ENCODE measurements around the gene NAA60. TPM values are rescaled to one million over a fixed set of nuclear protein-coding genes. Genes with fewer than 3 reads are reported as not detected.

The NAA60 gene
- total and polyA plus RNA-seq, 2 experiments from 2014 or later, result 32.4 to 36.5 TPM

DNA sequence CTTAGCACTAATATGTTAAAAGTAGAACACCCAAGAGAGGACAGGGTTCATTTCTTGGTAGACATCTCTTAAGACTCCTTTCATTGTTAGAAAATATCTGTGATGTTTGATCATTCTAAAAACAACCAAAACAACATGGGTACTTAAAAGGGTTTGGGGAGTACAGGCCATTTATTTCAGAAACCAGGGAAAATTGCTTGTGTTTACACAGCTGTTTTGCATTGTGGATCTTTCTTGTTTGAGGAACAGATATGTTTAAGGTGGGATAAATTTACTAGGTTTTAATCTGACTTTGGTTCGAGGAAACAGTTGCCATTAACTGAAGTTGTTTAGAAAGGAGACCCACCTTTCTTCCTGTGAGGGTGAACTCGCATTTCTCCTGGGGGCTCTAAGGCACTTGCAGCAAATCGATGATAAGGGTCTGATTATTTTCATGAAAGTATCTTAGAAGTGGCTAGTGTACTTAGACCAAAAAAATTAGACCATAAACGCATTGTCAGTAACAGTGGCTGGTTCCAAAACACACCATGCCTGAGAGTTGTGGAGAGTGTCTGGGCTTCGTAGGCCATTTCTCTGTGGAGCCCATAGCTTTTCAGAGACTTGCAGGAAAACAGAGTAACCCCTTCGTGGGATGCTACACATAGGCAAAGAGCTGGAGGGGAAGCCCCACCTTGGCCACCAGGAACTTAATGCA, 75.0 kb downstream of the NAA60 start:
- Histone ChIP-seq H3K27ac (ENCODE audit: low read depth) (no peak overlapping the region), H3K4me1 (ENCODE audit: insufficient read depth) (no peaks in the 10 kb centered on the region), H4K20me1 (replicated peaks; ENCODE audit: insufficient read depth) (peaks cover 8% of the 10 kb centered on the region; the same call in 1 of the 2 replicates), H3K79me2 (replicated peaks; ENCODE audit: insufficient read depth) (no peaks in the 10 kb centered on the region), H3K4me2 (no peak overlapping the region), H3K36me3 (ENCODE audit: insufficient read depth) (peaks cover 7% of the 10 kb centered on the region; the same call in 1 of the 2 replicates), H3K9me2 (ENCODE audit: insufficient read depth) (no peaks in the 10 kb centered on the region), H3K27me3 (ENCODE audit: insufficient read depth) (no peaks in the 10 kb centered on the region), H2AFZ (no peak overlapping the region), H3F3A (replicated peaks; ENCODE audit: low read depth) (no peaks in the 10 kb centered on the region), H3K4me3 (no peak overlapping the region)
- H3K9me3 Mint-ChIP-seq, result no peaks in the 10 kb centered on the region
- DNase-seq (ENCODE audit: low spot score), result no peak
- TF ChIP-seq NANOG (IDR thresholded peaks at IDR 0.05; ENCODE audit: borderline replicate concordance), result no peak
- no peak for ATAC-seq
- peaks cover 6% of the 10 kb centered on the region for H3K27me3 Mint-ChIP-seq (ENCODE audit: insufficient read depth, low read depth, poor library complexity)
- H3K4me1 Mint-ChIP-seq, result no peaks in the 10 kb centered on the region
- no peak overlapping the region for H3K4me3 Mint-ChIP-seq
- H3K36me3 Mint-ChIP-seq (ENCODE audit: low read depth), result peaks cover 38% of the 10 kb centered on the region
- no peak overlapping the region for H3K27ac Mint-ChIP-seq

DNA sequence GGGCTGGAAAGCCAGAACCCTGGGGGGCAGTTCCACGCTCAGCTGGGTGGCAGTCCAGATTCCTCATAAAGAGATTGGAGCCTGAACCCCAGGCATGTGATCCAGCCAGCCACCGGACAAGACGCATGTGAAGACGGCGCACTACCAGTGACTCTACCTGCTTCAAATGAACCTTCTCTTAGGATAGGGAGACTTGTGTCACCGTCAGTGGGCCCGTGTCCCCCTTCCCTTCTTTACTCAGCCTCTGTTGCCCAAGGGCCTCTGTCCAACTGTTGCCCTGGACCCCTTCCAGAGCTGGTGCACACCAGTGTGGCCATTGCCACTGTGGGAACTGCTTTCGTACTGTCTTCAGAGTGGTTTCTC, 75.5 kb downstream of the NAA60 start:
- Histone ChIP-seq H3K27ac (ENCODE audit: low read depth) (no peak overlapping the region), H2AFZ (no peak overlapping the region), H3K4me1 (ENCODE audit: insufficient read depth) (no peaks in the 10 kb centered on the region), H3K27me3 (ENCODE audit: insufficient read depth) (no peaks in the 10 kb centered on the region), H3F3A (replicated peaks; ENCODE audit: low read depth) (no peaks in the 10 kb centered on the region), H3K4me2 (no peak overlapping the region), H3K79me2 (replicated peaks; ENCODE audit: insufficient read depth) (no peaks in the 10 kb centered on the region), H3K4me3 (no peak overlapping the region), H3K9me2 (ENCODE audit: insufficient read depth) (no peaks in the 10 kb centered on the region), H4K20me1 (replicated peaks; ENCODE audit: insufficient read depth) (peaks cover 8% of the 10 kb centered on the region; the same call in 1 of the 2 replicates), H3K36me3 (ENCODE audit: insufficient read depth) (peaks cover 10% of the 10 kb centered on the region; the same call in 1 of the 2 replicates)
- DNase-seq (ENCODE audit: low spot score), result no peak
- Mint-ChIP-seq H3K27me3 (ENCODE audit: insufficient read depth, low read depth, poor library complexity) (peaks cover 6% of the 10 kb centered on the region), H3K4me1 (no peaks in the 10 kb centered on the region), H3K36me3 (ENCODE audit: low read depth) (peaks cover 34% of the 10 kb centered on the region), H3K27ac (no peak overlapping the region), H3K9me3 (no peaks in the 10 kb centered on the region), H3K4me3 (no peak overlapping the region)
- ATAC-seq, result no peak
- no peak for TF ChIP-seq POLR2AphosphoS5 (IDR thresholded peaks at IDR 0.05; ENCODE audit: low read depth)
- TF ChIP-seq CREB1 (CRISPR knock-in tag; IDR thresholded peaks at IDR 0.05; ENCODE audit: low read depth), result no peak
- no peak for TF ChIP-seq NANOG (IDR thresholded peaks at IDR 0.05; ENCODE audit: borderline replicate concordance)
- TF ChIP-seq ZNF331 (CRISPR knock-in tag; IDR thresholded peaks at IDR 0.05; ENCODE audit: low read depth), result no peak
- TF ChIP-seq EZH2 (IDR thresholded peaks at IDR 0.05; ENCODE audit: low read depth, unreplicated experiment), result no peak
- TF ChIP-seq JUNB (IDR thresholded peaks at IDR 0.05; ENCODE audit: unreplicated experiment), result no peak
- TF ChIP-seq, protein P1, sequence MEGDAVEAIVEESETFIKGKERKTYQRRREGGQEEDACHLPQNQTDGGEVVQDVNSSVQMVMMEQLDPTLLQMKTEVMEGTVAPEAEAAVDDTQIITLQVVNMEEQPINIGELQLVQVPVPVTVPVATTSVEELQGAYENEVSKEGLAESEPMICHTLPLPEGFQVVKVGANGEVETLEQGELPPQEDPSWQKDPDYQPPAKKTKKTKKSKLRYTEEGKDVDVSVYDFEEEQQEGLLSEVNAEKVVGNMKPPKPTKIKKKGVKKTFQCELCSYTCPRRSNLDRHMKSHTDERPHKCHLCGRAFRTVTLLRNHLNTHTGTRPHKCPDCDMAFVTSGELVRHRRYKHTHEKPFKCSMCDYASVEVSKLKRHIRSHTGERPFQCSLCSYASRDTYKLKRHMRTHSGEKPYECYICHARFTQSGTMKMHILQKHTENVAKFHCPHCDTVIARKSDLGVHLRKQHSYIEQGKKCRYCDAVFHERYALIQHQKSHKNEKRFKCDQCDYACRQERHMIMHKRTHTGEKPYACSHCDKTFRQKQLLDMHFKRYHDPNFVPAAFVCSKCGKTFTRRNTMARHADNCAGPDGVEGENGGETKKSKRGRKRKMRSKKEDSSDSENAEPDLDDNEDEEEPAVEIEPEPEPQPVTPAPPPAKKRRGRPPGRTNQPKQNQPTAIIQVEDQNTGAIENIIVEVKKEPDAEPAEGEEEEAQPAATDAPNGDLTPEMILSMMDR (conservative IDR thresholded peaks at IDR 0.05; ENCODE audit: low read depth in 2 of 2), result no peak
- TF ChIP-seq, protein P2, sequence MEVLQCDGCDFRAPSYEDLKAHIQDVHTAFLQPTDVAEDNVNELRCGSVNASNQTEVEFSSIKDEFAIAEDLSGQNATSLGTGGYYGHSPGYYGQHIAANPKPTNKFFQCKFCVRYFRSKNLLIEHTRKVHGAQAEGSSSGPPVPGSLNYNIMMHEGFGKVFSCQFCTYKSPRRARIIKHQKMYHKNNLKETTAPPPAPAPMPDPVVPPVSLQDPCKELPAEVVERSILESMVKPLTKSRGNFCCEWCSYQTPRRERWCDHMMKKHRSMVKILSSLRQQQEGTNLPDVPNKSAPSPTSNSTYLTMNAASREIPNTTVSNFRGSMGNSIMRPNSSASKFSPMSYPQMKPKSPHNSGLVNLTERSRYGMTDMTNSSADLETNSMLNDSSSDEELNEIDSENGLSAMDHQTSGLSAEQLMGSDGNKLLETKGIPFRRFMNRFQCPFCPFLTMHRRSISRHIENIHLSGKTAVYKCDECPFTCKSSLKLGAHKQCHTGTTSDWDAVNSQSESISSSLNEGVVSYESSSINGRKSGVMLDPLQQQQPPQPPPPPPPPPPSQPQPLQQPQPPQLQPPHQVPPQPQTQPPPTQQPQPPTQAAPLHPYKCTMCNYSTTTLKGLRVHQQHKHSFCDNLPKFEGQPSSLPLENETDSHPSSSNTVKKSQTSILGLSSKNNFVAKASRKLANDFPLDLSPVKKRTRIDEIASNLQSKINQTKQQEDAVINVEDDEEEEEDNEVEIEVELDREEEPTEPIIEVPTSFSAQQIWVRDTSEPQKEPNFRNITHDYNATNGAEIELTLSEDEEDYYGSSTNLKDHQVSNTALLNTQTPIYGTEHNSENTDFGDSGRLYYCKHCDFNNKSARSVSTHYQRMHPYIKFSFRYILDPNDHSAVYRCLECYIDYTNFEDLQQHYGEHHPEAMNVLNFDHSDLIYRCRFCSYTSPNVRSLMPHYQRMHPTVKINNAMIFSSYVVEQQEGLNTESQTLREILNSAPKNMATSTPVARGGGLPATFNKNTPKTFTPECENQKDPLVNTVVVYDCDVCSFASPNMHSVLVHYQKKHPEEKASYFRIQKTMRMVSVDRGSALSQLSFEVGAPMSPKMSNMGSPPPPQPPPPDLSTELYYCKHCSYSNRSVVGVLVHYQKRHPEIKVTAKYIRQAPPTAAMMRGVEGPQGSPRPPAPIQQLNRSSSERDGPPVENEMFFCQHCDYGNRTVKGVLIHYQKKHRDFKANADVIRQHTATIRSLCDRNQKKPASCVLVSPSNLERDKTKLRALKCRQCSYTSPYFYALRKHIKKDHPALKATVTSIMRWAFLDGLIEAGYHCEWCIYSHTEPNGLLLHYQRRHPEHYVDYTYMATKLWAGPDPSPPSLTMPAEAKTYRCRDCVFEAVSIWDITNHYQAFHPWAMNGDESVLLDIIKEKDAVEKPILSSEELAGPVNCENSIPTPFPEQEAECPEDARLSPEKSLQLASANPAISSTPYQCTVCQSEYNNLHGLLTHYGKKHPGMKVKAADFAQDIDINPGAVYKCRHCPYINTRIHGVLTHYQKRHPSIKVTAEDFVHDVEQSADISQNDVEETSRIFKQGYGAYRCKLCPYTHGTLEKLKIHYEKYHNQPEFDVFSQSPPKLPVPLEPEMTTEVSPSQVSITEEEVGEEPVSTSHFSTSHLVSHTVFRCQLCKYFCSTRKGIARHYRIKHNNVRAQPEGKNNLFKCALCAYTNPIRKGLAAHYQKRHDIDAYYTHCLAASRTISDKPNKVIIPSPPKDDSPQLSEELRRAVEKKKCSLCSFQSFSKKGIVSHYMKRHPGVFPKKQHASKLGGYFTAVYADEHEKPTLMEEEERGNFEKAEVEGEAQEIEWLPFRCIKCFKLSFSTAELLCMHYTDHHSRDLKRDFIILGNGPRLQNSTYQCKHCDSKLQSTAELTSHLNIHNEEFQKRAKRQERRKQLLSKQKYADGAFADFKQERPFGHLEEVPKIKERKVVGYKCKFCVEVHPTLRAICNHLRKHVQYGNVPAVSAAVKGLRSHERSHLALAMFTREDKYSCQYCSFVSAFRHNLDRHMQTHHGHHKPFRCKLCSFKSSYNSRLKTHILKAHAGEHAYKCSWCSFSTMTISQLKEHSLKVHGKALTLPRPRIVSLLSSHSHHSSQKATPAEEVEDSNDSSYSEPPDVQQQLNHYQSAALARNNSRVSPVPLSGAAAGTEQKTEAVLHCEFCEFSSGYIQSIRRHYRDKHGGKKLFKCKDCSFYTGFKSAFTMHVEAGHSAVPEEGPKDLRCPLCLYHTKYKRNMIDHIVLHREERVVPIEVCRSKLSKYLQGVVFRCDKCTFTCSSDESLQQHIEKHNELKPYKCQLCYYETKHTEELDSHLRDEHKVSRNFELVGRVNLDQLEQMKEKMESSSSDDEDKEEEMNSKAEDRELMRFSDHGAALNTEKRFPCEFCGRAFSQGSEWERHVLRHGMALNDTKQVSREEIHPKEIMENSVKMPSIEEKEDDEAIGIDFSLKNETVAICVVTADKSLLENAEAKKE (CRISPR knock-in tag; IDR thresholded peaks at IDR 0.05), result no peak
- TF ChIP-seq ZNF114 (CRISPR knock-in tag; IDR thresholded peaks at IDR 0.05), result no peak

All from GM23338 (cell line).